ENCODE results near the gene GBP1.
"Not testable (repeated sequence)": the region's sequence is repeated elsewhere in the genome, so short reads cannot be mapped to it uniquely, and the experiment has no call there.

GRCh38 chr1:89049901-89050648, 14.9 kb downstream of the GBP1 start:
- TF ChIP-seq CTCF, POLR2A (IDR thresholded peaks at IDR 0.05): not testable (repeated sequence)
